Kidney (tissue), 14 donors: ENCODE data around the gene CISD1. TPM values are rescaled to one million over a fixed set of nuclear protein-coding genes. Genes with fewer than 3 reads are reported as not detected.

ENCODE experiments used
- DNase-seq, 5 donors: peaks; one replicate each; pipeline ENCODE4 v3.0.0-alpha.2; 2013 to 2020
- FAIRE-seq: peaks from 2 replicates; lab custom pipeline; 2012; peaks lifted over from hg19 to GRCh38; lab: Jason Lieb, UNC
- H3K27ac ChIP-seq, 2 donors: one replicate each; pipeline ENCODE4 v1.7.0; 2013; ENCODE audit warnings: low read depth in 2 of 2, low read length in 2 of 2, inconsistent platforms in 1 of 2
- H3K27me3 ChIP-seq: one replicate; pipeline ENCODE4 v1.7.1; 2013; ENCODE audit warnings: low read length, inconsistent platforms; ENCODE audit not compliant: control insufficient read depth, insufficient read depth
- H3K36me3 ChIP-seq, 3 donors: one replicate each; pipeline versions ENCODE4 v1.7.0 to v1.7.1; 2013; ENCODE audit warnings: low read length in 3 of 3, control low read depth in 1 of 3, inconsistent platforms in 1 of 3; ENCODE audit not compliant: insufficient read depth in 3 of 3, control insufficient read depth in 2 of 3
- H3K4me1 ChIP-seq, 3 donors: one replicate each; pipeline versions ENCODE4 v1.7.0 to v1.7.1; 2013; ENCODE audit warnings: low read length in 3 of 3, inconsistent platforms in 1 of 3, low read depth in 1 of 3; ENCODE audit not compliant: control insufficient read depth in 2 of 3, insufficient read depth in 2 of 3
- H3K4me3 ChIP-seq, 3 donors: one replicate each; pipeline versions ENCODE4 v1.7.0 to v1.8.1; 2013; ENCODE audit warnings: low read length in 3 of 3, control low read depth in 1 of 3, inconsistent platforms in 1 of 3
- H3K9ac ChIP-seq, 3 donors: one replicate each; pipeline versions ENCODE4 v1.7.0 to v1.7.1; 2013; ENCODE audit warnings: low read length in 3 of 3, control low read depth in 1 of 3, inconsistent platforms in 1 of 3
- H3K9me3 ChIP-seq, 3 donors: one replicate each; pipeline versions ENCODE4 v1.7.0 to v1.7.1; 2013; ENCODE audit warnings: low read length in 3 of 3, control low read depth in 1 of 3, inconsistent platforms in 1 of 3; ENCODE audit not compliant: control insufficient read depth in 2 of 3, insufficient read depth in 1 of 3
- CTCF ChIP-seq: IDR thresholded peaks from 3 replicates; pipeline ENCODE4 v1.5.1; 2012; ENCODE audit warnings: mild to moderate bottlenecking, moderate library complexity, borderline replicate concordance; ENCODE audit not compliant: insufficient read depth; ENCODE audit errors: extremely low read depth
- intact Hi-C: fragments of 100-400 bp; cut with DNase I; formaldehyde crosslinking; loops from one replicate; pipeline ENCODE4 v1.11.1; 2022
- polyA plus RNA-seq: library from polyadenylated mRNA; stranded (reverse); fragments of 350-450 nt; fragmentation: Illumina TruSeq; extraction: RNeasy Lipid Tissue Mini Kit (QIAGEN cat#74804); gene quantifications from one replicate; pipeline ENCODE4 v1.2.3, GENCODE V29; 2014; ENCODE audit warnings: low read depth, low replicate concordance; ENCODE audit not compliant: insufficient read depth
- total RNA-seq: library from RNA; stranded (reverse); fragmentation: NEBNext Ultra II Directional; extraction: Animal tissue kit (Norgen Biotek cat#: 25700); gene quantifications from one replicate; pipeline ENCODE4 v1.2.1, GENCODE V29; 2021
- donor health status: control.
- donor health status: control.
- donor health status: control.
- donor health status: control.
- donor health status: control.
- donor health status: DM: yes; HTN: yes; CAD: no.
- donor health status: Normal renal cell carcinoma (clear cell type).

CISD1 gene
- total and polyA plus RNA-seq, 2 donors from 2014 or later, result 38.0 to 216 TPM

GRCh38 chr10:58331646-58332045 is 62.7 kb downstream of the CISD1 start:
- no peak overlapping the region for H3K4me3 ChIP-seq
- intact Hi-C loops, result no loop called here
- H3K27me3 ChIP-seq, result no peaks in the 10 kb centered on the region
- H3K36me3 ChIP-seq, result no peaks in the 10 kb centered on the region
- no peaks in the 10 kb centered on the region for H3K9me3 ChIP-seq
- H3K27ac ChIP-seq, result no peak overlapping the region
- DNase-seq (no peak), FAIRE-seq (no peak)
- H3K4me1 ChIP-seq, result peaks cover 0 to 8% (median 4%) of the 10 kb centered on the region in 3 donors
- TF ChIP-seq CTCF, result no peak
- no peak overlapping the region for H3K9ac ChIP-seq

- FAIRE-seq, result no peak
Observed at GRCh38 chr10:58334817-58335305, 65.9 kb downstream of the CISD1 start, which contains the start of gene UBE2D1. Gene UBE2D1, plus strand, starts transcription at chr10:58335006. Its CDS starts 196 bp downstream, at chr10:58335202.

GRCh38 chr10:58335306-58336005 is 66.5 kb downstream of the CISD1 start:
- FAIRE-seq (no peak), DNase-seq (peak in 3 of 5 donors; percentile 38 to 49 (median 46))
- H3K9ac ChIP-seq, result peak overlapping the region; percentile 38 to 85 (median 52)
- no peaks in the 10 kb centered on the region for H3K27me3 ChIP-seq
- H3K36me3 ChIP-seq, result no peaks in the 10 kb centered on the region
- intact Hi-C loops, result no loop called here
- no peaks in the 10 kb centered on the region for H3K9me3 ChIP-seq
- peak overlapping the region; percentile 58 to 81 for H3K27ac ChIP-seq
- peak overlapping the region; percentile 63 to 81 (median 79) for H3K4me3 ChIP-seq
- no peak for TF ChIP-seq CTCF
- H3K4me1 ChIP-seq, result peaks cover 0 to 10% (median 4%) of the 10 kb centered on the region in 3 donors

More at GRCh38 chr10:58334817-58335305, 65.9 kb downstream of the CISD1 start, which contains the start of gene UBE2D1:
- Histone ChIP-seq H3K27me3 (no peaks in the 10 kb centered on the region), H3K4me3 (peak within 1 kb of the TSS; percentile 63 to 81 (median 79)), H3K9me3 (no peaks in the 10 kb centered on the region), H3K9ac (peak within 1 kb of the TSS; percentile 38 to 85 (median 52)), H3K4me1 (peaks cover 0 to 10% (median 4%) of the 10 kb centered on the region in 3 donors), H3K27ac (peak within 1 kb of the TSS; percentile 58 to 81), H3K36me3 (no peaks in the 10 kb centered on the region)
- no peak for TF ChIP-seq CTCF
- DNase-seq, result peak; percentile 88 to 96 (median 89)
- intact Hi-C loops, result no loop called here
